Stimulated activated CD4-positive, alpha-beta T cell treated with anti-CD3 and anti-CD28 coated beads, TNF-alpha, amount 100 ng/mL, for 24 hours (primary cell): Measurements from ENCODE around the gene HNRNPM.
"Not testable (repeated sequence)": the region's sequence is repeated elsewhere in the genome, so short reads cannot be mapped to it uniquely, and the experiment has no call there.

ENCODE experiments used
- DNase-seq, 3 experiments: peaks; one replicate each; pipeline ENCODE4 v3.0.0-alpha.2; 2020; ENCODE audit warnings: low read depth in 3 of 3

The HNRNPM gene, protein sequence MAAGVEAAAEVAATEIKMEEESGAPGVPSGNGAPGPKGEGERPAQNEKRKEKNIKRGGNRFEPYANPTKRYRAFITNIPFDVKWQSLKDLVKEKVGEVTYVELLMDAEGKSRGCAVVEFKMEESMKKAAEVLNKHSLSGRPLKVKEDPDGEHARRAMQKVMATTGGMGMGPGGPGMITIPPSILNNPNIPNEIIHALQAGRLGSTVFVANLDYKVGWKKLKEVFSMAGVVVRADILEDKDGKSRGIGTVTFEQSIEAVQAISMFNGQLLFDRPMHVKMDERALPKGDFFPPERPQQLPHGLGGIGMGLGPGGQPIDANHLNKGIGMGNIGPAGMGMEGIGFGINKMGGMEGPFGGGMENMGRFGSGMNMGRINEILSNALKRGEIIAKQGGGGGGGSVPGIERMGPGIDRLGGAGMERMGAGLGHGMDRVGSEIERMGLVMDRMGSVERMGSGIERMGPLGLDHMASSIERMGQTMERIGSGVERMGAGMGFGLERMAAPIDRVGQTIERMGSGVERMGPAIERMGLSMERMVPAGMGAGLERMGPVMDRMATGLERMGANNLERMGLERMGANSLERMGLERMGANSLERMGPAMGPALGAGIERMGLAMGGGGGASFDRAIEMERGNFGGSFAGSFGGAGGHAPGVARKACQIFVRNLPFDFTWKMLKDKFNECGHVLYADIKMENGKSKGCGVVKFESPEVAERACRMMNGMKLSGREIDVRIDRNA

DNA sequence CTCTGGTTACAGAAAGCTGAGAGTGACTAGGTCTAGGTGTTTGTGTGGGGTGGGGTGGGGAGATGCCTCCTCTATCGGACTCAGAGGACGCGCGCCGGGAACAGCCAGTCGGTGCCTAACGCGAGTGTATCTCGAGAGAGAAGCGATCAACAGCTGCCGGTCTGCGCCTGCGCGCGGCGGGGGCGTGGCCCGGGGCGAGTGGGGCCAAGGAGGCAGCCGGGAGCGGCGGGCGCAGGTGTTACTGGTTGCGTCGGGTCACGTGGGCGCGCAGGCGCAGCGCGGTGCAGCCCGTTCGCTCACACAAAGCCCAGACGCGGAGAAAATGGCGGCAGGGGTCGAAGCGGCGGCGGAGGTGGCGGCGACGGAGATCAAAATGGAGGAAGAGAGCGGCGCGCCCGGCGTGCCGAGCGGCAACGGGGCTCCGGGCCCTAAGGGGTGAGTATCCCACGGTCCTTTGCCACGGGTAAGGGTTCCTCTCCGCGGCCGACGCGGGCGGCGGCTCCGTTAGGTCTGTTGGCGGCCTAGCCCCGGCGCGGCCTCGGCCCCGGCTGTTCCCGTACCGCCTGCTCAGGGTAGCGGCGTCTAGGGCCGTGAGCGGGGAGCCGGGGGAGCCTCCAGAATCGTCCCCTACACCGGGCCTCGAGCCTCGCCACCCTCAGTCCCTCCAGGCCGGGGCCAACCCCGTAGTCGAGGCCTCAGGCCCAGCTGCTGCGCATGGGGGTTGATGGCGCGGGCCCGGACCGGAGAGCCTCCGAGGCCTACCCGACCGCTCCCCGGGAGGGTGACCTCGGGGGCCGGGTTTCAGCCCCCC is at the start of gene HNRNPM:
Gene HNRNPM (plus strand): TSS at position 299 of the 811 bp plus-strand sequence. CDS start 24 bp downstream, at position 323.
- DNase-seq, result peak; percentile 99 to 100 (median 100)

DNA sequence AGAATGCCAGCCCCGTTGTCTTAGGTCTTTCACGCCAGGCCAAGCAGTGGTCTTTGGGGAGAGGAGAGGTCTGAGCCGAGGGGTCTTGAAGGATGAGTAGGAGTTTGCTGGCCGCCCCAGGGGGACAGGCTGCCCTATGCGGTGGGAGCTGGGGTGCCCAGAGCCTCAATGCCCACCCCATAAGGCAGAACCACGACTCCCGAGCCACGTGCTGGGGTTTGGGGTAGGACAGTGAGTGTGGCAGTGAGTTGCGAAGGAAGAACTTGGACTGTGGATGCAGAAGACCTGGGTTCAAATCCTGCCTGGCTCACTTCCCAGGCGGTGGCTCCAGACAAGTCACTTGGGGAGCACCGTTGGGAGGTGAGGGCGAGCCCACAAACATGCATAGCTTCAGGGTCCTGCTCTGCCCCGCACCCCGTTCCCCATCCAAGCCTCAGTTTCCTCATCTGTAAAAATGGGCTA is 49.1 kb upstream of the HNRNPM start:
- no peak for DNase-seq

DNA sequence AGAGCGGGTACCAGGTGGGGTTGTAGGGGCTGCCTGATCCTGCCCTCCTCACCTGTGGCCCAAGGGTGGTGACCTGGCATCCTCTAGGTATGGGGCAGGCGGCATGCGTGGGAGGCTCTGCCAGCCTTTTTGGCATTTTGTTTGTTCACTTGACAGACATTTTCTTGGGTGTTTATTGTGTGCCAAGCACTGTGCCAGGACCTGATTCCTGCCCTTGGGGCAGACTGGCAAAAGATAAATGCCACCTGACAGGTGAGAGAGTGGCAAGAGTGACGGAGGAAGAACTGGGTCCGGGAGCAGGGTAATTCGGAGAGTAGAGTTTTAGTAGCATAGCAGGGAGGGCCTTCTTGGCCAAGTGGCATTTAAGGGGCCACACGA is 48.6 kb upstream of the HNRNPM start:
- no peak for DNase-seq

DNA sequence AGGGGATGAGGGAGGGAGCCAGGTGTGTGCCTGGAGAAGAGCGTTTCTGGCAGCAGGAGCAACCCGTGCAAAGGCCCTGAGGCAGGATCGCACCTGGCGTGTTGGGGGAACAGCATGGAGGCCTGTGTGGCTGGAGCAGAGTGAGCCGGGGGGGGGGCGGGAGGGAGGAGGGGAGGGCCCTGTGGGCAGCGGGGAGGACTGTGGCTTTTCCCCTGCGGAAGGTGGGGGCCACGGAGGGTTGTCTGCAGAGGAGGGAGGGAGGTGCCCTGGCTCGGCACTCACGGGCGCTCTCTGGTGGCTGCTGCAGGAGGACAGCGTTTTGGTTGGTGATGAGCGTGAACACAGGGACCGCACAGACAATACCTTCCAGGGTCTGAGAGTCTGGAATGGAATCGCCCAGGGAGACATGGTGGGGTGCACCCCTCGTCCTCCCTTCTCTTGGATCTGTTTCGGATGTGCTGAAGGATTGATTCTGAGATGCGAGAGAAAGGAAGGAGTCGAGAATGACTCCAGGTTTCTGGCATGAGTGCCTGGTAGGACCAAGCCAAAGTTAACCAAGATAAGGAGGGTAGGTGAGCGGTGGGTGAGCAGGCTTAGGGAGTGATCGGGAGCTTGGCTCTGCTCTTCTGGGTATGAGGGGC is 48.1 kb upstream of the HNRNPM start:
- DNase-seq, result peak; percentile 42 to 69 (median 48)

DNA sequence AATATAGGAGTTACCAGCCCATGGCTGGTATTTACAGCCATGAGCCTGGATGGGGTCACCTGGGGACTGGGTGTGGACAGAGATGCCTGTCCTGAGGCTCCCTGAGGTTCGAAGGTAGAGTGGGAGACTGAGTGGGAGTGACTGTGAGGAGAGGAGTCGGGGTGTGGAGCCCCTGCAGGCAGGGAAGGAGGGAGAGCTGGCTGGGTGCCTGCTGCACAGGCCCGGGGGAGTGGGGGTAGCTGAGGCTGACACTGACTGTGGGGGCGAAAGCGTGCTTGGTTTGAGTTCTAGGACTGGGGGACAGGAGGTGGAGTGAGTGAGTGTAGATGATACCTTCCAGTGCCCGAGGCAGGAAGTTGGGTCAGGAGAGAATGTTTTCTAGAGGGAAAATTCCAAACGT is 47.5 kb upstream of the HNRNPM start:
- no peak for DNase-seq

DNA sequence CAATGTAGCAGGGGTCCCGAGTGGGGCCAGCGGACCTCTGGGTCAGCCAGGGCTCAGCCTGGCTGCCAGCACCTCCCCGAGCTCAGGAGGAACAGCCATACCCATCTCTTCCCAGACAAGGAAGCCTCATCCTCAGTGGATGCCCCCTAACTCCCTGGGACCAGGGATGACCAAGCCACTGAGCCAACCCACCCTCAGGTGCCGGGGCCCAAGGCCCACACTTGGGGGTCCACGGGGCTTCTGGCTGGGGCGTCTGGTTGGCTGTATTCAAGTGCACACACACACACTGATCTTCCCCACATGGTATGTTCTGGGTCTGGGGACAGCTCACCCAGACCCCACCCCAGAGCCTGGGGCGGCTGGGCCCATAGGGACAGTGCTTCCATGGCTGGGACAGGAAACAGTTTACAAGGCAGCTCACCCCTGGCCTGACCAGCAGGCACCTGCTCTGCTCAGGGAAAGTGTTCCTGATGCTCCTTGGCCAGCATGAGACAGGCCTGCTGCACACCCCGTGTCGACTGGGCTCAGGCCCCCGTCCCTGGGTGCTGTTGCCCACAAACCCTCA is 46.9 kb upstream of the HNRNPM start:
- DNase-seq, result no peak

DNA sequence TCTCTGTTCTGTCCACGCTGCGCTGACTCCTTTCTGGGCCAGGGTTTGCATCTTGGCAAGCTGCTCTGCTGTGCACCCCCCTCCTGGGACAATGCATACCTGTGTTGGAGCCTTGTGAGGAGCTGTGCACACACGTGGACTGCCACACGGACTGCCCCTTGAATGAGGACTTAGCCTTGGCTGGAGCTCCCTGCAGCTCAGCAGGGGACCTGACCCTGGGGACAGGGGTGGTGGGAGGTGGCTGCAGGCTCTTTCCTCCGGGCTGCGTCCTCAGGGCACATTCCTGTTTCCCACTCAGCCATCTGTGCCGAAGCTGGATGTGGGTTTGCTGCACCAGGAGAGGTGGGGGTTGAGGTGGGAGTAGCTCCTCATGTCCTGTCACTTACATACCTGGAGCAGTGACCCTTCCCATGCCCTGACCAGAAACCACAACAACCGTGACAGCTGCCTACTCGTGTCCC is 46.4 kb upstream of the HNRNPM start:
- no peak for DNase-seq

DNA sequence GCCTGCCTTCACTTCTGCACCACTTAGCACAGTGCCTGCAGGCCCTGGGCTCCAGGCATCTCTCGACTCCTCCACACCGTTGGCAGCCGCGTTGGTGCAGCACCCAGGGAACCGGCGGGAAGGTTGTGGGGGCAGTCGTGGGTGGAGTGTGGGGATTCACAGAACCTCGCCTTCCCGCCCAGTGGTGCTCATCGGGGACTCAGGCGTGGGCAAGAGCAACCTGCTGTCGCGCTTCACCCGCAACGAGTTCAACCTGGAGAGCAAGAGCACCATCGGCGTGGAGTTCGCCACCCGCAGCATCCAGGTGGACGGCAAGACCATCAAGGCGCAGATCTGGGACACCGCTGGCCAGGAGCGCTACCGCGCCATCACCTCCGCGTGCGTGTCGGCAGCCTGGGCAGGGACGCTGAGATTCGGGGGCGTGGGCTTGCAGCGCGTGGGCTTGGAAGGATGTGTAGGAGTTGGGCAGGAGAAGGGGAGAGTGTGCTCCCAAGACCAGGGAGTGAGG is 45.0 kb upstream of the HNRNPM start:
- DNase-seq, result no peak

DNA sequence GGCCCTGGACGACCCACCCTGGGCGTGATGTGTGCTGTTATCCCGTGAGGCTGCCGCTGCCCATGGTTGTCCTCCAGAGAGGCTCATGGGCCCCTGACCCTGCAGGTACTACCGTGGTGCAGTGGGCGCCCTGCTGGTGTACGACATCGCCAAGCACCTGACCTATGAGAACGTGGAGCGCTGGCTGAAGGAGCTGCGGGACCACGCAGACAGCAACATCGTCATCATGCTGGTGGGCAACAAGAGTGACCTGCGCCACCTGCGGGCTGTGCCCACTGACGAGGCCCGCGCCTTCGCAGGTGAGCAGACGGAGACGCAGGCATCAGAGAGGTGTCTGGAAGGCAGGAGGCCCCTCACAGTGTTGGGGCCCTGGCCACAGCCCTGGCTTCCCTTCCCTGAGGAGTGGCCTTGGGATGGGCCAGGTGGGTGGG is 42.8 kb upstream of the HNRNPM start:
- DNase-seq, result no peak

DNA sequence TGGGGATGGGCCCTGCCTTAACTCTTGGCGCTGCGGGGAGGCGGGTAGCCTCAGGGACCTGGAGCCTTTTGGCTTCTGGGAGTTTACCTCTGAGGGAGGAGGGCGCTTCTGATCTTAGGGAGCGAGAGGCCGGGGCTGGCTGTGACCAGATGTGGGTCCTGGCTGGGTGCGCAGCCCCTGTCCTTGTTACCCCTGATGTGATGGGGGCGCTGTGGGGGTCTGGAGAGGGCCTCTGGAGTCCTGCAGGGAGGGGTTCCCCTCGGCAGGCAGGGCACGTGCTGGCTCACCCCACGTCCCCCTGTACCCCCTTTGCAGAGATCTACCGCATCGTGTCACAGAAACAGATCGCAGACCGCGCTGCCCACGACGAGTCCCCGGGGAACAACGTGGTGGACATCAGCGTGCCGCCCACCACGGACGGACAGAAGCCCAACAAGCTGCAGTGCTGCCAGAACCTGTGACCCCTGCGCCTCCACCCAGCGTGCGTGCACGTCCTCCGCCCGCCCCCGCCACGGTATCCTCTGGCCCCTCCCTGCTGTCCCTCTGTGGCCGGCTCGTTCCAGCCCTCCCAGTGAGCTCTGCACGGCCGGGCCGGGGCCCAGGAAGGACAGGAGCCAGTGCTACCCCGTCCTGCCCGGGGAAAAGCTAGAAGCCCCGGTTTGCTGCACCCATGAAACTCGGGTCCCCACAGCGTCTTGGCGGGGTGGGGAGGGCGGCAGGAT is 41.5 kb upstream of the HNRNPM start:
- no peak for DNase-seq

DNA sequence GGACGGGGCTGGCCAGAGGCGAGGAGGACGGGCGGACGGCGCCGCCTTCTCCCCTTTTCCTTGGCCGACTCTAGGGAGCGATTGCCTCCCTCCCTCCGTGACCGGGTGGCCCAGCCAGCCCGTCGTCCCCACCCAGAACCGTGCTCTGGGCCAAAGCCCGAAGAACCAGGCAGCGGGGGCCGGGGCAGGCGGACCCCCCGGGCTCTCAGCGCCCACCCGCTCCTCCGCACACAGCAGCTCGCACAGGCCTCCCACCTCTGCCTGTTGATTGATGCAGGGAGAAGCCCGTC is 41.0 kb upstream of the HNRNPM start:
- DNase-seq, result no peak

DNA sequence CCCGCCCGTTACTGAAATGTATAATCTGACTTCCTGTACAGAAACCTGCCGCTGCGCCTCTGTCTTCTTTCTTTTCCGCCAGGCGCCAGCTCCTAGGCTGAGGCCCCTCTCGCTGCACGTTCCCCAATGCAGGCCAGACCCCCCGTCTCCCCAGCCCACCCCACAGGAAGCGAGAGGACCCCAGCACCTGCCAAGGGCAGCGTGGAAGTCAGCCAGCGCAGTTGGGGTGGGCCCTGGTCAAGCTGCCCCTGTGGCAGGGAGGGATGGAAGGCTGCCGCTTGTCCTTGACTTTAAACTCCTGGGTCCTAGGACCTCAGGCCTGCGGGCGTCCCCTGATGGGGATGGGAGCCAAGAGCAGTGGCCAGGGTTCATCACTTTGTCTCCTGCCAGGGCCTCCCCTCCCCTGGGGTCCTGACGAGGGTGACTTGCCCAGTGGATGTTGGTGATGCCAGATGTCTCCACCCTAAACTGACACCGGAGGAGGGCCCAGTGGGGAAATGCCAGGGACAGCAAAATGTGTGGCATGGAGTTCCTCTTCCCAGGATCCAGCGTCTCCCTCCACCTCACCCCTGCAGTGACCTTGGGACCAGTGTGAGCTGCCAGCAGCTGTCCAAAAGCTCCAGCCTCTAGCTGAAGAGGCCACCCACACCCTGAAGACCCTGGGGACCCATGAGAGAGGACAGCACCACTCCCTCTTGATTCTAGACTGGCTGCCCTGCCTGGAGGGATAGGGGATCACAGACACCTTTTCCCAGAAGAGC is 40.2 kb upstream of the HNRNPM start:
- no peak for DNase-seq

DNA sequence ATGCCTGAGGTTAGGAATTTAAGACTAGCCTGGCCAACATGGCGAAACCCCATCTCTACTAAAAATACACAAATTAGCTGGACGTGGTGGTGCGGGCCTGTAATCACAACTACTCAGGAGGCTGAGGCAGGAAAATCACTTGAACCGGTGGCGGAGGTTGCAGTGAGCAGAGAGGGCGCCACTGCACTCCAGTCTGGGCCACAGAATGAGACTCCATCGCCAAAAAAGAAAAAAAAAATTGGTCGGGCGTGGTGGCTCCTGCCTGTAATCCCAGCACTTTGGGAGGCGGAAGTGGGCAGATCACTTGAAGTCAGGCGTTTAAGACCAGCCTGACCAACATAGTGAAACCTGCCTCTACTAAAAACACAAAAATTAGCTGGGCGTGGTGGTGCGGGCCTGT is 34.1 kb upstream of the HNRNPM start:
- not testable (repeated sequence) for DNase-seq

DNA sequence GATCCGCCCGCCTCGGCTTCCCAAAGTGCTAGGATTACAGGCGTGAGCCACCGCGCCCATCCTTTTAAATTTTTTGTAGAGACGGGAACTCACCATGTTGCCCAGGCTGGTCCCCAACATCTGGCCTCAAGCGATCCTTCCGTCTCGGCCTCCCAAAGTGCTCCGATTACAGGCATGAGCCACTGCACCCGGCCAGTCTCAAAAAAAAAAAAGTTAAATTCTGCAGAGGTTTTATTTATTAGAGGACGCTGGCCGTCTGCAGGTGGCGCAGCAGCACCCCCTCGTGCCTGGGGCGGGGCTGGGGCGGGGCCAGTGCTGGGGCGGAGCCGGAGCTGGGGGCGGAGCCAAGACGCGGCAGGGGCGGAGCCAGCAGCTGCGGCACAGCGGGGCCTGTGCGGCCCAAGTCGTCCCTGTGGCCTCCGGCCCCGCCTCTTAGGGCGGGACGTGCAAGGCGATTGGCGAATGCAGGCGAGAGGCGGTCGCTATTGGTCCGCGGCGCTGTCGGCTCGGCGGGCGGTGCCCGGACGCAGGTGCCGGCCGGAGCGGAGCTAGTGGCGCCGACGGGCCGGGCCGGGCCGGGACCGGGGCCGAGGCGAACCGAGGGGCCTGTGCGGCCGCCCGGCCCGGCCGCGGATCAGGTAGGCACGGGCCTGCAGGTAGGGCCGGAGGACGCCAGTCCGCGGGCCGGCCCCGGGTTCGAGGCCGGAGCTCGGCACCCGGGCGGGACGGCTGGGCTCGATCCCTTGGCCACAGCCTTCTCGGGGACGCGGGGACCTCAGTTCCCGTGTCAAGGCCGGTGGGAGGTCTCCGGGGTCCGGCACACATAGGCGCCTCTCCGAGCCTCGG is 31.8 kb upstream of the HNRNPM start, which contains the start of gene MARCHF2:
Gene MARCHF2 (plus strand): TSS at position 523 of the 846 bp plus-strand sequence. CDS start 8,536 bp downstream, outside the sequence.
- peak; percentile 88 to 95 (median 94) for DNase-seq

DNA sequence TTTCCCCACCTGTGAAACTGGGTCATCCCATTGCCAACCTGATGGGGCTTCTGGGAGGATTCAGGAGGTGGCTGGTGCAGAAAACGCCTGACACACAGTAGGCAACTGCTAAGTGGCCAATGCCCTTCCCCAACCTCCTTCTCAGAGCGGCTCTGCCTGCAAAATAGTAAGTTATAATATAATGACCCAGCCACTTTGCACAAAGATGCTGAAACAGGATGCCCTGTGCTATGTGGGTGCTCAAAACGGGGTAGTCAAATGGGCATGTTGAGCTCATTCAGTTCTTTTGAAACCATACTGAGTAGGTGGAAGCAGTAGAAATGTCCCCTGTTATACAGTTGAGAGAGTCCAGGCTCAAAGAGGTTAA is 31.2 kb upstream of the HNRNPM start:
- DNase-seq, result no peak

DNA sequence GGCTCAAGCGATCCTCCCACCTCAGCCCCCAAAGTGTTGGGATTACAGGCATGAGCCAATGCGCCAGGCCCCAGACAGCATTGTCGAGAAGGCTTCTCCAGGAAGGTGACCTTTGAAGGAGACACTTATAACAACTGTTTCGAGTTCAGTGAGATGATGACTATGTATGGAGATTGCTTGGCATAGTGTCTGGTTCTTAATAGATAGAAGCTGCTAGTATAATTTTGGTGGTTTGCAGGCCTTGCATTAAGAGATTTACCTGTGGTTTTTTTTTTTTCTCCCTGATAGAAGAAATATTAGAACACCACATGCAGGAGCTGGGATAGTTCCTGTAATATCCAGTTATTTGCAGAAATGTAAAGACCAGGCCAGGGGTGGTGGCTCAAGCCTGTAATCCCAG is 28.0 kb upstream of the HNRNPM start:
- DNase-seq, result no peak

DNA sequence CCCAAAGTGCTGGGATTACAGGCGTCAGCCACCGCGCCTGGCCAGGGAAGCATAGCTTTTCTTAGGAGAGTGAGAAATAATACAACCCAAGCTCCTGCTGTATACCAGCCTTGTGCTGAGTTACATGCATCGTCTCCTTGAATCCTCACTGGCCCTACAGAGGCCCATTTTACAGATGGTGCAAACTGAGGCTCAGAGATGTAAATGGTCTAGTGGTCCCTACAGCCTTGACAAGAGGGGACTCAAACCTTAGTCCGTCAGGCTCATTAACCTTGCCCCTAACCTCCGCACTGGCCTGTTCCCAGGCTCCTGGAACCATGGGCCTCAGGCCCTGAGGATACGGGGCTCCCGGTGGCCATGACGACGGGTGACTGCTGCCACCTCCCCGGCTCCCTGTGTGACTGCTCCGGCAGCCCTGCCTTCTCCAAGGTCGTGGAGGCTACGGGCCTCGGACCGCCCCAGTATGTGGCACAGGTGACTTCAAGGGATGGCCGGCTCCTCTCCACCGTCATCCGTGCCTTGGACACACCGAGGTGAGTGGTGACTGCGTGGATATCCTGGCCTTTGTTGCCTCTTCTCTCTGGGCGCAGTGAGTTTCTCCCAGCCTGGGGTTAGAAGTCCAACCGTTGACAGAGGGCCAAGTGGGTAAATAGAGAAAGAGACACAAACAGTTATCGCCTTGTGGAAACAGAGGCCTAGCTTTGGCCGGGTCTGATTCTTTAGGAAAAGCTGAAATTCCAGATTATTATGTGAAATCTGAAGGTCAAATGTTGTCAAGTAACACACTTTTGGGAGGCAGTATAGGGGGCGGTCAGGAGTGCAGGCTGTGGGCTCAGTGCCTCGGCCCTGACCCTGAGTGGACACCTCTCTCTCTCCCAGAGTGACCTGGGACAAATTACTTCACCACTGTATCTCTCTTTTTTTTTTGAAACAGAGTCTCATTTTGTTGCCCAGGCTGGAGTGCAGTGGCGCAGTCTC is 23.0 kb upstream of the HNRNPM start:
- DNase-seq, result no peak

DNA sequence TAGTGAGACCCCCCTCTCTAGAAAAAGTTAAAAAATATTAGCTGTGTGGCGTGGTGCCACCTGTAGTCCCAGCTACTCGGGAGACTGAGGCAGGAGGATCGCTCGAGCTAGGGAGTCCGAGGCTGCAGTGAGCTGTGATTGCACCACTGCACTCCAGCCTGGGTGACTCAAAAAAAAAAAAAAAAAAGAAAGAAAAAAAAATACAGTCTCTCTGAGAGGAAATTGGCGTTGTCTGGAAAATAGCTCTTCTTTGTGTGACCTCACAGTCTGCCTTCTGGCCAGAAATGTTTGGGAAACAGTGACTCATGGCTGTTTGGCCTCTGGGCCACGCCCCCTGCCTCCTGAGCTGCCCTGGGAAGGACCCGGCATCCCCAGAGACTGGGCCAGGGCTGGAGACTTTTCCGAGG is 21.0 kb upstream of the HNRNPM start:
- no peak for DNase-seq
